Activated CD8-positive, alpha-beta T cell treated with anti-CD3 and anti-CD28 coated beads for 36 hours (primary cell): Measurements from ENCODE around the gene PRKCZ. TPM values are rescaled to one million over a fixed set of nuclear protein-coding genes. Genes with fewer than 3 reads are reported as not detected.

Experiments
- ATAC-seq: fragments of 200-7000 bp; cut with Tn5 transposase; one replicate; pipeline ENCODE4 v1.10.0; 2021; ENCODE audit warnings: mild to moderate bottlenecking, moderate library complexity
- CTCF ChIA-PET: fragments of 350-600 bp; sonication (Branson Sonifier 250); formaldehyde crosslinking; loops from one replicate; lab custom pipeline; 2021; ENCODE audit warnings: antibody characterized with exemption; lab: Charles Lee
- POLR2A ChIA-PET: fragments of 350-600 bp; sonication (Branson Sonifier 250); formaldehyde crosslinking; loops from one replicate; lab custom pipeline; 2021; ENCODE audit warnings: antibody characterized with exemption; lab: Charles Lee
- DNase-seq: peaks from one replicate; pipeline ENCODE4 v3.0.0-alpha.2; 2020
- H3K27ac Mint-ChIP-seq: one replicate; pipeline ENCODE4 v1.8.0; 2021; ENCODE audit warnings: mild to moderate bottlenecking, mixed read lengths
- H3K27me3 Mint-ChIP-seq: one replicate; pipeline ENCODE4 v1.8.0; 2021; ENCODE audit warnings: mixed read lengths
- H3K36me3 Mint-ChIP-seq: one replicate; pipeline ENCODE4 v1.8.0; 2021; ENCODE audit warnings: low read depth, mixed read lengths
- H3K4me1 Mint-ChIP-seq: one replicate; pipeline ENCODE4 v1.8.0; 2021; ENCODE audit warnings: low read depth, mixed read lengths
- H3K4me3 Mint-ChIP-seq: one replicate; pipeline ENCODE4 v1.8.0; 2021; ENCODE audit warnings: mild to moderate bottlenecking, moderate library complexity, mixed read lengths
- H3K9me3 Mint-ChIP-seq: one replicate; pipeline ENCODE4 v1.8.0; 2021; ENCODE audit warnings: mixed read lengths
- intact Hi-C: fragments of 100-400 bp; cut with micrococcal nuclease; formaldehyde crosslinking; loops from one replicate; pipeline ENCODE4 v1.10.0; 2022
- total RNA-seq, 2 experiments: library from RNA; stranded (reverse); gene quantifications; one replicate each; pipeline ENCODE4 v1.2.3, GENCODE V29; 2021
- TF ChIP-seq, protein P1 (sequence below): fragments of 200-600 bp; IDR thresholded peaks from one replicate; pipeline ENCODE4 v1.8.0; 2022; ENCODE audit warnings: antibody characterized with exemption, mild to moderate bottlenecking

Gene PRKCZ
- total RNA-seq, 2 experiments from 2014 or later, result 15.4 to 15.7 TPM

- H3K9me3 Mint-ChIP-seq, result no peaks in the 10 kb centered on the region
- intact Hi-C loops, result no loop called here
- H3K4me3 Mint-ChIP-seq, result no peak overlapping the region
- POLR2A ChIA-PET, result no interaction called here
- no peak for DNase-seq
- CTCF ChIA-PET, result interaction anchor here (1.7 to 2.2 kb wide), 2 partner anchors 22 to 79 kb away, joined by 3 to 6 read pairs; no protein-coding TSS in a partner anchor
- ATAC-seq, result no peak
- H3K4me1 Mint-ChIP-seq, result peaks cover 3% of the 10 kb centered on the region
- H3K27ac Mint-ChIP-seq, result no peak overlapping the region
- TF ChIP-seq, protein P1, sequence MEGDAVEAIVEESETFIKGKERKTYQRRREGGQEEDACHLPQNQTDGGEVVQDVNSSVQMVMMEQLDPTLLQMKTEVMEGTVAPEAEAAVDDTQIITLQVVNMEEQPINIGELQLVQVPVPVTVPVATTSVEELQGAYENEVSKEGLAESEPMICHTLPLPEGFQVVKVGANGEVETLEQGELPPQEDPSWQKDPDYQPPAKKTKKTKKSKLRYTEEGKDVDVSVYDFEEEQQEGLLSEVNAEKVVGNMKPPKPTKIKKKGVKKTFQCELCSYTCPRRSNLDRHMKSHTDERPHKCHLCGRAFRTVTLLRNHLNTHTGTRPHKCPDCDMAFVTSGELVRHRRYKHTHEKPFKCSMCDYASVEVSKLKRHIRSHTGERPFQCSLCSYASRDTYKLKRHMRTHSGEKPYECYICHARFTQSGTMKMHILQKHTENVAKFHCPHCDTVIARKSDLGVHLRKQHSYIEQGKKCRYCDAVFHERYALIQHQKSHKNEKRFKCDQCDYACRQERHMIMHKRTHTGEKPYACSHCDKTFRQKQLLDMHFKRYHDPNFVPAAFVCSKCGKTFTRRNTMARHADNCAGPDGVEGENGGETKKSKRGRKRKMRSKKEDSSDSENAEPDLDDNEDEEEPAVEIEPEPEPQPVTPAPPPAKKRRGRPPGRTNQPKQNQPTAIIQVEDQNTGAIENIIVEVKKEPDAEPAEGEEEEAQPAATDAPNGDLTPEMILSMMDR, result no peak
- H3K36me3 Mint-ChIP-seq, result no peaks in the 10 kb centered on the region
- no peaks in the 10 kb centered on the region for H3K27me3 Mint-ChIP-seq
Measured at GRCh38 chr1:2172012-2172411, 121.8 kb downstream of the PRKCZ start.

DNA sequence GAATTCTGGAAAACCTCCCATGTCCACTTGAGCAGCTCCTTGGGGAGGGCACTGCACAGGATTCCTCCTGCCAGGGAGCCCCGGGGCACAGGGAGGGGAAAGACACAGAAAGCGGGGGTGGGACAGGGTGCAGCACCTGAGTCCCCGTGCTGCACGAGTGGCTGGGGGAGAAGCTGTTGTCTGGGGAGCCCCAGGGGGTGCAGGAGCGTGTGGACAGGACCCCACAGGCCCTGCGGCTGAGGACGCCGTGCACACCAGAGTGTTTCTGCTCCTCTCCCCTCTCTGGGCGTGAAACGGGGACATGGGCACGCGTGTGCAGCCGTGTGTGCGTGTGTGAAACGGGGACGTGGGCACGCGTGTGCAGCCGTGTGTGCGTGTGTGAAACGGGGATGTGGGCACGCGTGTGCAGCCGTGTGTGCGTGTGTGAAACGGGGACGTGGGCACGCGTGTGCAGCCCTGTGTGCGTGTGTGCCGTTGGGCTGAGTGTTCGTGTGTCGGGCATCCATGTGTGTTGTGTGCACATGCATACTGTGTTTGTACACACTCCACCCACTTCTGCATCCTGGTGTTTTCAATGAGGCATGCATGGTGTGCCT, 122.4 kb downstream of the PRKCZ start:
- Mint-ChIP-seq H3K36me3 (no peaks in the 10 kb centered on the region), H3K27ac (no peak overlapping the region), H3K4me1 (peaks cover 3% of the 10 kb centered on the region), H3K9me3 (no peaks in the 10 kb centered on the region), H3K4me3 (no peak overlapping the region), H3K27me3 (no peaks in the 10 kb centered on the region)
- ChIA-PET CTCF (interaction anchor here (2.2 to 4.1 kb wide), 2 partner anchors 9 to 23 kb away, joined by 6 to 30 read pairs; no protein-coding TSS in a partner anchor), POLR2A (interaction anchor here (1.0 kb wide), 1 partner anchor 10 kb away, joined by 3 read pairs; no protein-coding TSS in a partner anchor)
- no peak for ATAC-seq
- TF ChIP-seq, protein P1, result no peak
- DNase-seq, result no peak
- intact Hi-C loops, result no loop called here

DNA sequence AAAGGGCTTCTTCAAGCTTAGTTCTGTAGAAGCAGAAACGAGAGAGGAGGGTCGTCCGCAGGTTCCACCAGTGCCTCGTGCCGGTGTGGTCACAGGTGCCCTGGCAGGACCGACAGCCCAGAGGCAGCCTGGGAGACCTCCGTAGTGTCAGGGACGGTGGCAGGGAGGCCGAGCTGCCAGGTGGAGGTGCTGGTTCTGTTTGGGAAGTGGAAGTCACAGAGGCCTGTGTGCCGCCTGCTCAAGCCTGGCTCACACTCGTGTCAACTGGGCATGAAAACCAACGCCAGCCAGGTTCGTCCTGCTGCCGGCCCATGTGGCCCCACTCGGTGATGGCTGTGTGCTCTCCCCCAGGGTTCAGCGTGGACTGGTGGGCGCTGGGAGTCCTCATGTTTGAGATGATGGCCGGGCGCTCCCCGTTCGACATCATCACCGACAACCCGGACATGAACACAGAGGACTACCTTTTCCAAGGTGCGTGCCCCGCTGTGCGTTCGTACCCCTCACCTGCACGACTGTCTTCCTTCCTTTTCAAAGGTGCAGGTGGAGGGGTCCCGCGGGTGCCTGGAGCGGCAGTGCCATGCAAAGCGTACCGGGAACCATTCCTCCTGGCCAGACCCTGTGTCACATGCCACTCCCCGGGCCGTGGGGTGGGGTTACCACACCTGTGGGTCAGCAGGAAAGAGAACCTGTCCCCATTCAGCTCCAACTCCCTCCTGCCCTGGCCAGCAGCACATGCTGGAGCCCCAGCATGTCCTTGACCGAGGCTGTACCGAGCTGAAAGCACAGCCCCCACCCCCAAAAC, 123.5 kb downstream of the PRKCZ start:
- DNase-seq, result no peak
- H3K27ac Mint-ChIP-seq, result no peak overlapping the region
- TF ChIP-seq, protein P1, result no peak

GRCh38 chr1:2174348-2175054, 124.3 kb downstream of the PRKCZ start:
- ChIA-PET POLR2A (no interaction called here), CTCF (interaction anchor here (0.6 to 4.1 kb wide), 35 partner anchors 10 to 324 kb away, joined by 3 to 30 read pairs (median 5); no protein-coding TSS in a partner anchor)
- Mint-ChIP-seq H3K9me3 (no peaks in the 10 kb centered on the region), H3K36me3 (no peaks in the 10 kb centered on the region), H3K27ac (peak overlapping the region; percentile 20), H3K4me1 (peaks cover 3% of the 10 kb centered on the region), H3K4me3 (peak overlapping the region; percentile 38), H3K27me3 (no peaks in the 10 kb centered on the region)
- TF ChIP-seq, protein P1, result peak; percentile 90
- DNase-seq, result peak; percentile 46
- peak; percentile 75 for ATAC-seq
- intact Hi-C loops, result no loop called here

More for the DNA sequence above, 123.5 kb downstream of the PRKCZ start:
- Mint-ChIP-seq H3K27me3 (no peaks in the 10 kb centered on the region), H3K4me3 (no peak overlapping the region), H3K36me3 (no peaks in the 10 kb centered on the region), H3K9me3 (no peaks in the 10 kb centered on the region), H3K4me1 (peaks cover 3% of the 10 kb centered on the region)
- intact Hi-C loops, result no loop called here
- POLR2A ChIA-PET, result interaction anchor here (1.0 kb wide), 1 partner anchor 9 kb away, joined by 3 read pairs; no protein-coding TSS in a partner anchor
- ATAC-seq, result no peak
- CTCF ChIA-PET, result interaction anchor here (0.6 to 4.1 kb wide), 27 partner anchors 10 to 229 kb away, joined by 3 to 30 read pairs (median 5); no protein-coding TSS in a partner anchor
